Measurements from ENCODE around the gene CKAP4.
"Not testable (repeated sequence)": the region's sequence is repeated elsewhere in the genome, so short reads cannot be mapped to it uniquely, and the experiment has no call there.

Gene CKAP4, protein sequence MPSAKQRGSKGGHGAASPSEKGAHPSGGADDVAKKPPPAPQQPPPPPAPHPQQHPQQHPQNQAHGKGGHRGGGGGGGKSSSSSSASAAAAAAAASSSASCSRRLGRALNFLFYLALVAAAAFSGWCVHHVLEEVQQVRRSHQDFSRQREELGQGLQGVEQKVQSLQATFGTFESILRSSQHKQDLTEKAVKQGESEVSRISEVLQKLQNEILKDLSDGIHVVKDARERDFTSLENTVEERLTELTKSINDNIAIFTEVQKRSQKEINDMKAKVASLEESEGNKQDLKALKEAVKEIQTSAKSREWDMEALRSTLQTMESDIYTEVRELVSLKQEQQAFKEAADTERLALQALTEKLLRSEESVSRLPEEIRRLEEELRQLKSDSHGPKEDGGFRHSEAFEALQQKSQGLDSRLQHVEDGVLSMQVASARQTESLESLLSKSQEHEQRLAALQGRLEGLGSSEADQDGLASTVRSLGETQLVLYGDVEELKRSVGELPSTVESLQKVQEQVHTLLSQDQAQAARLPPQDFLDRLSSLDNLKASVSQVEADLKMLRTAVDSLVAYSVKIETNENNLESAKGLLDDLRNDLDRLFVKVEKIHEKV

DNA sequence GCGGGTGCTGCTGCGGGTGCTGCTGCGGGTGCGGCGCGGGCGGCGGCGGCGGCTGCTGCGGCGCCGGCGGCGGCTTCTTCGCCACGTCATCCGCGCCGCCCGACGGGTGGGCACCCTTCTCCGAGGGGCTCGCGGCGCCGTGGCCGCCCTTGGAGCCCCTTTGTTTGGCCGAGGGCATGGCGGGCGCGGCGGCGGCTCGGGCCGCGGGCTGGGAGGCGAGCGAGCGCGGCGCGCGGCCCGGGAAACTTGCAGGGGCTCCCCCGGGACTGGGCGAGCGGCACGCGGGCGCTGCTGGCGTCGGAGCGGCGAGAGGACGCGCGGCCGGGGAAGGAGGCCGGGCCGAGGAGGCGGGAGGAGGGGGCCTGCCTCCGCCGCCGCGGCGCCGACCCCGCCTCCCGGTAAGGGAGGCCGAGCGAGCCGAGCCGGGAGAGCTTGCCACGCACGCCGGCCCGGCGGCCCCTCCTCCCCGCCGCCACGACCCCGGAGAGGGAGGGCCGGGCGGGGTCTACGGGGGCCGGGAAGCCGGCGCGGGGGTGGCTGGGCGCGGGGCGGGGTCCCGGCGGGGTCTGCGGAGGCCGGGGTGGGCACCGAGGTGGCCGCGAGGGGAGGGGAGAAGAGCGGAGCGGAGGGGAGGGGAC, at the start of gene CKAP4:
TSS of gene CKAP4 (minus strand) at position 347 of the 638 bp plus-strand sequence. CDS start at position 178, 169 bp downstream.
- peak; percentile 52 for DNase-seq (ENCODE audit: low read depth)

DNA sequence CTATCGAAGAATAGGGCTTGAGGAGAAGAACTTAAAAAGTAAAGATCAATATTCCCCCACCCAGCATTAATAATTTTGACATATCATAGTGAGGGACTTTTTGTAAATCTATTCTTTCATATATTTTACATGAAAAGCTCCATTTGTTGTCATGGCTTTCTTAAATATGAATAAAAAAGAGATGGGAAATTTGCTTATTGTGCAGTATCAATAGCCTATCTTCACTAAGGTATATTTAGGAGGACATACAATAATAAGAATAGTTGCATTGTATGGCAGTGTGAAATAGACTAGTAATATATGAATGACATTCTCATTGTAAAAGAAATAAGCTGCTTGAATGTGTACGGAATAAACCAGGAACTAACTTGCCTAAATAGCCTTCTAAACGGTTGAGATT, 49.3 kb upstream of the CKAP4 start:
- DNase-seq (ENCODE audit: low read depth): no peak

DNA sequence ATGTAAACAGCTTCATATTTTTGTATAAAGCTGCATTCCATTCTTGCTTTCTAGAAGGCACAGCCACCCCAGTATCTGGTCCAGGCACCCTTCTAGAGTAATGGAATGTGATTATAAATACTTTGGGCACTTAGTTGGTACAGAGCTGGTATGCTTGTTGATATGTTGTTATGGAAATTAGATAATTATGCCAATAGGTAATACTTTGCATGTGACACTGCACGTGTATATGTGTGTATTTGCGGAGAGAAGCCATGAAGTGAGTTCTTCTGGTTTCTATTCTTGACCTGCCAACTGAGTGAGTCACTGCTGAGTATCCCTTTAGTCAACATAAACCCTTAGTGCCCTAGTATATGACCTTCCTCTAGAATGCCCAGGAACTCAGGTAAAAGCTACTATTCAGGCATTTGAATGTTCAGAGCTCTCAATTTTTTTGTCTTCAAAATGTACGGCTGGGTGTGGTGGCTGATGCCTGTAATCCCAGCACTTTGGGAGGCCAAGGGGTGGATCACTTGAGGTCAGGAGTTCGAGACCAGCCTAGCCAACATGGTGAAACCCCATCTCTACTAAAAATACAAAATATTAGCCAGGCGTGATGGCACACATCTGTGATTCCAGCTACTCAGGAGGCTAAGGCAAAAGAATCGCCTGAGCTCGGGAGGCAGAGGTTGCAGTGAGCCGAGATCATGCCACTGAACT, 48.5 kb upstream of the CKAP4 start:
- no peak for DNase-seq (ENCODE audit: low read depth)

DNA sequence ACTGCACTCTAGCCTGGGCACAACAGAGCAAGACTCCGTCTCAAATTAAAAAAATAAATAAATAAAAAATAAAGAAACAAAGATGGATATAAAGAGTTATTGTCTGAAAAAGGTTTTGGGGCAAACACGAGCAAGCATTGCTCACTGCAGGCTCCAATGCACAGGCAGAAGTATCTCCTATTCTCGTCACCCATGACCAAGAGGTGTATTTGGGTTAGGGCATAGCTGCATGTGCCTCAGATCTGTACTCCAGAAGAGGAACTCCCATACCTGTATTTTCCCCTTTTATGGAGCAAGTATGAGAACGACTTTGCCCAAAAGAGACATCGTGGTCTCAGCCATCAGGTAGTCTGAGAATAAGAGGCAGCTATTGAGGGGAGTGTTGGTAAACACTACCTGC, 44.5 kb upstream of the CKAP4 start:
- DNase-seq (ENCODE audit: low read depth): no peak

DNA sequence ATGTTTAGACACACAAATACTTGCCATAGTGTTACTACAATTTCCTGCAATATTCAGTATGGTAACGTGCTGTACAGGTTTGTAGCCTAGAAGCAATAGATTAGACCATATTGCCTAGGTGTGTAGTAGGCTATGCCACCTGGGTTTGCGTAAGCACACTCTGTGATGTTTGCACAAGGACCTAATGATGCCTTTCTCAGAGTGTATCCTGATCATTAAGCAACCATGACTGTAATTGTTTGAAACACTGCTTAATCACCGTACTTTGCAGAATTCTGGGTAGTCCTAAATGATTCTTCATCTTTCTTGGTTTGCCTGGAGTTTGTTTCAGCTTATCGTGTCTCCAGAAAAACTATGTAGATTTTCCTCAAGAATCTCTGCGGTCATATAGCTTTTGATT, 43.5 kb upstream of the CKAP4 start:
- no peak for DNase-seq (ENCODE audit: low read depth)

DNA sequence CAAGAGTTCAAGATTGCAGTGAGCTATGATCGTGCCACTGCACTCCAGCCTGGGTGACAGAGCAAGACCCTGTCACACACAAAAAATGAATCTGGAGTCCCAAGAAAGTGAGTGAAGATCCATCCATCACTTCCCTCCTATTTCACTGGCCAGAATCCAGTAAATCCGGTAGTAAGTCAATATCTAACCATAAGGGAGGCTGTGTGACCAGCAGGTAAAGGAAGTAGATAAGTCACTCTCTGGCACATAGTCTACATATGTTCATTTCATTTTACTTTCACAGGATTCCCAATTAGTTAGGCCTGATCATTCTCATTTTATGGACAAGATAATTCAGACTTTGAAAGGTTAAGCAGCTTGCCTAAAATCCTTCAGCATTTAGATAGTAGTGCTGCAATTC, 42.8 kb upstream of the CKAP4 start:
- no peak for DNase-seq (ENCODE audit: low read depth)

DNA sequence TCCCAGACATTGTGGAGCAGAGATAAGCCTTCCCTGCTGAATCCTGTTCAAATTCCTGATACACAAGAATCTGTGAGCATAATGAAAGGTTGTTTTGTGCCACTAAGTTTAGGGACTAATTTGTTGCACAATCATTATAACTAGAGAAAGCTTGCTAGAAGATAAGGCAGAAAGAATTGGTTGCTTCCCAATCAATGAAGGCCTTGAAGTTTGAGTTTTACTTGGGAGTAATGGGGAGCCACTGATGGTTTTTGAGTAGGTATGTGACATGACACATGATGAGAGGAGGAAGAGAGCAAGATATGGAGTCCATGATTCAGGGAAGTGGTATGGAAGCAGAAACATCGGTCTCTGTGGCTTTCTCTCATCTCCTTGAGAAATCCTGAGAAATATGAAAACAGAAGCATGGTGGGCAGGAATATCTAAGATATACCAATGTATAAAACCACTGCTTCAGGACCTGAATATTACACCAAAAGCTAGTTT, 41.4 kb upstream of the CKAP4 start:
- DNase-seq (ENCODE audit: low read depth): no peak

DNA sequence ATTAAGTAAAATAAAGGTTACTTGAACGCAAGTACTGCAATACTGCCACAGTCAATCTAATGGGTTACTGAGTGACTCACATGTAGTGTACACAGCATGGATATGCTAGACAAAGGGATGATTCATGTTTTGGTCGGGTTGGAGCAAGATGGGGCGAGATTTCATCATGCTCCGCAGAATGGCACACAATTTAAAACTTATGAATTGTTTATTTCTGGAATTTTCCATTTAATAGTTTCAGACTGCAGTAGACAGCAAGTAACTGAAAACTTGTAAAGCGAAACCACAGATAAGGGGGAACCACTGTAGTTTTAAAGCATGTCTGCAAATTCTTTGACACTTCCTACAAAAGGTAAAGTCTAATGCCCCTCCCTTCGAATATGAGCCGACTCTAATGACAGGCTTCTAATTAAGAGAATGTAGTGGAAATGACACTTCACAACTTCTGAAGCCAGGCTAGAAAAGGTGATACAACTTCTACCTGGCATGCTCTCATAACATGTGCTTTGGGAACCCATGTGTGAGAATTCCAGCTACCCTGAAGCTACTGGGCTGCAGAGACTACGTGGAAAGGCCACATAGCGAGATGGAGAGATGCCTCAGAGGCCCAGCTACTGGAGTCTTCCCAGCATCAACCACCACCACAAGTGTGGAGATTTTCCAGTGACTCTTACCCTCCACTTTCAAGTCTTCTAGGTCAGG, 40.8 kb upstream of the CKAP4 start:
- no peak for DNase-seq (ENCODE audit: low read depth)

DNA sequence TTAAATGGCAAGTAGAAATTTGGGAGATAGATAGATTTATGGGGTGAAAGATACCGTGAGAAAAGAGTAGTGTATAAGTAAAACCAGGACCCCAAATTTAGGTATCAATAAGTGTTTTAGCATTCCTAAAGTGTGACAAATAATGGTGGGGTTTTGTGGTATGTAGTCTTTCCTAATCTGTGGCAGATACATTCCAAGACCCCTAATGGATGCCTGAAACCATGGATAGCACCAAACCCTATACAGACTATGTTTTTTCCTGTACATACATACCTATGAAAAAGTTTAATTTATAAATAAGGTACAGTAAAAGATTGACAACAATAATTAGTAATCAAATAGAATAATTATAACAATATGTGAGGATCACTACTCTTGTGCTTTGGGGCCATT, 40.3 kb upstream of the CKAP4 start:
- DNase-seq (ENCODE audit: low read depth): no peak

DNA sequence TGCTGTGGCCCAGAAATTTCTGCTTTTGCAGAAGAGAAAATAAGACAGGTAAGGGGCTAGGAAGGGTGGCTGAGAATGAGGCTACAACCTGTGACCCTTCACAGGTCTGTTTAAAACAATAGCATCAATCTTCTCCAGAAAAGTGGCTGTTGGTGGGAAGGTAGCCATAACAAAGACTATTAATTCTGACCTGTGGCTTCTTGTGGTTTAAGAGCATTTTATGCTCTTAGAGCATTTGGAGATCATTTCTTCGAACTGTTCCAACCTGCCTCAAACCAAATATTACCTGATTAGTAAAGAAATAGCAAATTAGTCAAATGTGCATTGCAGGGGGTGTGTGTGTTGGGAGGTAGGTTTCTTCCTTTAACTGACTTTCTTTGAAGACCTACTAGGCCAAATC, 39.5 kb upstream of the CKAP4 start:
- DNase-seq (ENCODE audit: low read depth): no peak

DNA sequence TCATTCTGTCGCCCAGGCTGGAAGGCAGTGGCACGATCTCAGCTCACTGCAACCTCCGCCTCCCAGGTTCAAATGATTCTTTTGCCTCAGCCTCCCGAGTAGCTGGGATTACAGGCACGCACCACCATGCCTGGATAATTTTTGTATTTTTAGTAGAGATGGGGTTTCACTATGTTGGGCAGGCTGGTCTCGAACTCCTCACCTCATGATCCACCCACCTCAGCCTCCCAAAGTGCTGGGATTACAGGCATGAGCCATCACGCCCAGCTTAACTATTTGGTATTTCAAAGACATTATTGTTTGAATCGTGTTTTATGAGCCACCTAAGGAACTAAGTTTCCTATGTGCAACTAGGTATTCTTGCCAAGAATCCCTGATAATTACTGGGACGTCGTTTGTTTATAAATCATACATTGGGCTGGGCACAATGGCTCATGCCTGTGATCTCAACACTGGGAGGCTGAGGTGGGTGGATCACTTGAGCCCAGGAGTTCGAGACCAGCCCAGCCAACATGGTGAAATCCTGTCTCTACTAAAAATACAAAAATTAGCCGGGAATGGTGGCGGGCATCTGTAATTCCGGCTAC, 38.8 kb upstream of the CKAP4 start:
- DNase-seq (ENCODE audit: low read depth): not testable (repeated sequence)

DNA sequence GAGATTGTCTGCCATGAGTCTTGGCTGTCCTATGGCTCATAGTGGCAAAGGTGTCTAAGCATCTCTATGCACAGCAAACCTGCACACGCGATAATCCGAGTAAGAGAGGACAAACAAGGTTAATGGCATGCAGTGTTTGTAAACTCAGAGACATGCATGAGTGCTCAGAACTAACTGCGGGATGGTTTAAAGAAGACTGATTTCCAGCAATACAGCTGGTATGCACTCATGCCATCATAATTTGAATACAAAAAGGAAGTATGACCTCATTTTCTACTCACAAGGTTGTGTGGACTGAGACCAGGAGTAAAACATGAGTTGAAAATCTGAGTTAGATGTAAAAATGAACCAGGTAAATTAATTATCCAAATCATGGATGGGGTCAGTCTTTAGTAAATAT, 38.2 kb upstream of the CKAP4 start:
- no peak for DNase-seq (ENCODE audit: low read depth)

DNA sequence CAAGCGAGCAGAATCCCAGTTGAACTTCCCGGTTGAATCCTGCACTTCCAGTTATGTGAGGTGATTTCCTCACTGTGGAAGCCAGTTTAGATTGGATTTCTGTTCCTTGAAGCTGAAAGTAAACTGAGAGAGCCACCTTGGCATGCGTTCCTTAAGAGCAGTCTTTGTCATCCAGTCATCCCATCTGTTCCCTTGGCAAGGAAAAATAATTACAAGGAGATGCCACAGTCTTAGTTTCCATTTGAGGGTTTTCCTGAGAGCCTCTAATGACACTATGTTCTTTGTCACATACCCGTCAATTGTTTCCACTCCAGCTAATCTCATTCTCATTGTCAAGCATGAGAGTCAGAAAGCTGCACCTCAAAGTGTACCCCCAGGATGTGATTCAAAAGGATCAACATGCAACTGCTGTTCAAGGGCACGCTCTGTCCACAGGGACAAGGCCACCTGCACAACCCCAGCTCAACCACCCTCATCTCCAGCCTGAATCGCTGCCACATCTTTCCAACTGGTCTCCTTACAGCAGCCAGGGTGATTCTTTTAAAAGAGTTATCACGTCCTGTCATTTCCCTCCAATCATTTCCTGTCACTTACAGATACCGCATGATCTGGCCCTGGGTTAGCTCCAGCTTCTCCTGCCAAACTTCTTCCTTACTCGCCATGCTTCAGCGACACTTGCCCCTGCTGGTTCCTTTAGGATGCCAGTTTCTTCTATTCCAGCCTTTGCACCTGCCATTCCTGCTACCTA, 36.7 kb upstream of the CKAP4 start:
- DNase-seq (ENCODE audit: low read depth): no peak

DNA sequence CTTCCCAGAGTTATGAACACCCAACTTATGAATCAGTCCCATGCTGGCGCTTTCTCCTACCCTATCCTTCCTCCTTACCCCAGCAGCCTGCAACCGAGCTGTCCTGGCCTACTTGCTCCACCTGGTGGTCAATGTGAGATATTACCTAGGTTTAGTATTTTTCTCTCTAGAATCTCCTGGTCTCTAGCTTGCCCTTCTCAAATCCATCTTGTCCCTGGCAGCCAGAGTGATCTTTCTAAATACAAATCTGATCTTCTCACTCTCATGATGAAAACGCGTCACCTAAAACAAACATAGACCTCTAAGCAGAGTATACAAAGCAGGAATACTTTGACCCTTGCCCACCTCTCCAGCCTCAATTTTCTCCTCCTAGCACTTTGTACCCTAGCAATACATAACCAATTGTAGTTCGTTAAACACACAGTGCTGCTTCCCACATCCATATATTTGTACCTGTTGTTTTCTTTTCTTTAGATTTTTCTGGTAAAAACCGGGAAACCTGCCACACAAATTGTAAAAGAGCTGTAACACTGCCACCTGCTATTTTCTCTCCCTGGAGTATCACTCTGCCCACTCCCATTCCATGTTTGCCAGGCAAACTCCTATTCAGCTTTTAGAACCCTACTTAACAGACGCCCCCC, 34.8 kb upstream of the CKAP4 start:
- DNase-seq (ENCODE audit: low read depth): peak; percentile 15

DNA sequence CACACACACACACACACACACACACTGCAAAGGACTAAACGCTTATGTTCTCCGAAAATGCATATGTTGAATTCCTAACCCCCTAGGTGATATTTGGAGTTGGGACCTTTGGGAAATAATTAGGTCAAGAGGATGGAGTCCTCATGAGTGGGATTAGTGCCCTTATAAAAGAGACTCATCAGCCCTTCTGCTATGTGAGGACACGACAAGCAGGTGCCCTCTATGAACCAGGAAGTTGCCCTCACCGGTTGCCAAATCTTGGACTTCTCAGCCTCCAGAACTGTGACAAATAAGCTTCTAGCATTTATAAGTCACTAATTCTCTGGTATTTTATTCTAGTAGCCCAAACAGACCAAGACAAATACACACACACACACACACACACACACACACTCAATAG, 34.0 kb upstream of the CKAP4 start:
- no peak for DNase-seq (ENCODE audit: low read depth)

DNA sequence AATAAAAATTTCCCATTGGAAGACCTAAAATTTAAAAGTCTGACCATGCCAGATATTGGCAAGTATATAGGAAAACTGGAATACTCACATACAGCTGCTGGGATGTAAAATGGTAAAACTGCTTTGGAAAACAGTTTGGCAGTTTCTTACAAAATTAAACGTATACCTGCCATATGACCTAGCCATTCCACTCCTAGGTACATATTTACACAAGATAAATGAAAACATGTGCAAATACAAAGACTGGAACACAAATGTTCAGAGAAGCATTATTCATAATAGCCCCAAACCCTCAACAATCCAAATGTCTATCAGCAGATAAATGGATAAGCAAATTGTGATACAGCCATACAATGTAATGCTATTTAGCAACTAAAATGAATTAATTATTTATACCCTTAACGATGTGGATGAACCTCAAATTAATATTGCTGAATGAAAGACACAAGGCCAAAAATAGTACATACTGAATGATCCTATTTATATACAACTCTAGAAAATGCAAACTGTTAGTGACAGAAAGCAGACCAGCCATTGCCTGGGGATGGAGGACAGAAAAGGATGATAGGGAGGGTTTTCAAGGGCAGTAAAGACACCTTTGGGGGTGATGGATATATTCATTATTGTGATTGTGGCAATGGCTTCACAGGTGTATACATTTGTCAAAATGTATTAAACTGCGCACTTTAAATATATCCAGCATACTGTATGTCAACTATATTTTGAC, 33.4 kb upstream of the CKAP4 start:
- no peak for DNase-seq (ENCODE audit: low read depth)

DNA sequence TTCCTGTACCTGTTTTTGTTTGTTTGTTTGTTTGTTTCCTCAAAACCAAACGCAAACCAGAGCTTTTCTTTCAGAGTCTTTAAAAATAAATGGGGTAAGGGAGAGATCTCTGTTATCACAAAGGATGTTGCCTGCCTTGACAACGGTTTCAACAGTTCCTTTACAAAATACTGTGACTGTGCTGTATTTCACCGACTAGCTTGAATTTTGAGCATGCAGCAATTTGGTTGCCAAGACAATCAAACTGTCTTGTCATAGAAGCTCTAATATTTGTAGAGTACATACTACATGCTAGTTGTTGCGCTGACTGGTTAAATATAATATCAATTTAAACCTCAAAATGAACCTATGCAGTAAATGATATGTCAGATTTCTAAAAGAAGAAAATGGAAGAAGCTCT, 32.3 kb upstream of the CKAP4 start:
- DNase-seq (ENCODE audit: low read depth): no peak

DNA sequence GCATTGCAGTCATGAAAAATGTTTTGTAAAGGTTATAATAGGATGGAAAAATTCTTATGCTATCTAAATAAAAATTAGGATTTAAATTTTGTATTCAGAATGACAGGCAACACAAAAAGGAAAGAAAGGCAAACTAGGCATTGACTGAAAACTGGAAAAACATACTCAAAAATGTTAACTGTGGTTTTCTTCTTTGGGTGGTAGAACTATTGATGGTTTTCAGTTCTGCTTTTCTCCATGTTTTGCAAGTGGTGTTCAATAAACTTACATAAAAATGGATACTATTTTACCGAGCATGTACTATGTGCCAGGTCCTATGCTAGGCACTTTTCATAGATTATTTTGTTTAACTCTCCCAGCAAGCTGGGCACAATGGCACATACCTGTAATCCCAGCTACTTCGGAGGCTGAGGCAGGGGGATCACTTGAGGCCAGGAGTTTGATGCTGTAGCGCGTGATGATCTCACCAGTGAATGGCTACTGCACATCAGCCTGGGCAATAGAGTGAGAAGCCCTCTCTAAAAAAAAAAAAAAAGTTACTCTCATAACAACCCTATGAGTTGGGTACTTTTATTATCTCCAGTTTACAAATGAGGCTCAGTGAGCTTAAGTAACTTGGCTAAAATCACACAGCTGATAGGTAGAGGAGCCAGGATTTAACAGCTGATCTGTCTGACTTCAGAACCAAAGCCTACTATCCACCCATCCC, 28.4 kb upstream of the CKAP4 start:
- DNase-seq (ENCODE audit: low read depth): no peak

DNA sequence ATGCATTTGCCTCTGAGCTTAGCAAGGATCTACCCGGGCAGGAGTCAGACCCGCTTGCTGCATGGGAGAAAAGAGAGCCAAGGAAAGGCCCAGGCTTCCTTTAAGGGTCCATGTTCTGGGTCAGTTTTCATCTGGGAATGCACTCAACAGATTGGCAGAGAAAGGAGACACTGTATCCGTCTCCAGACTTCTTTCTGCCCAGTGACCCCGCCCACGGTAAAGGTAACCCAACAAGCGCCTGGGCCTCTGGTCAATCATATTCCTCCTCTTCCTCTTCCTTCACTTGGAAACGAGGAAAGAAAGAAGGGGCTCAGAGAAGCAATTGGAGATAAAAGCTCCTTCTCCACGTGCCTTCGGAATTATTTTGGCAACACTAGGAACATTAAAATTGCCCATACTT, 27.6 kb upstream of the CKAP4 start:
- DNase-seq (ENCODE audit: low read depth): no peak
